Gastrocnemius medialis (tissue), 4 donors: ENCODE data around the gene ARL4D. TPM values are rescaled to one million over a fixed set of nuclear protein-coding genes. Genes with fewer than 3 reads are reported as not detected.

ENCODE experiments used
- ATAC-seq, 2 donors: fragments of 150-250 bp; one replicate each; pipeline ENCODE4 v1.9.1; 2016
- DNase-seq, 2 donors: peaks; one replicate each; pipeline ENCODE4 v3.0.0-alpha.2; 2019
- H3K27ac ChIP-seq, 4 donors: fragments of 200-600 bp; sonication (generic); 1 replicate in 1 of 4; 2 replicates in 3 of 4; pipeline ENCODE4 v1.5.1; 2016 to 2018; ENCODE audit warnings: mild to moderate bottlenecking in 2 of 4, moderate library complexity in 1 of 4
- H3K27me3 ChIP-seq, 3 donors: fragments of 200-600 bp; sonication (generic) in 2 of 3; 1 replicate in 1 of 3; 2 replicates in 2 of 3; pipeline versions ENCODE4 v1.5.1 to v1.6.0; 2016 to 2019; ENCODE audit warnings: mild to moderate bottlenecking in 1 of 3, moderate library complexity in 1 of 3
- H3K36me3 ChIP-seq, 2 donors: fragments of 200-600 bp; sonication (generic) in 1 of 2; one replicate each; pipeline ENCODE4 v1.5.1; 2017 to 2018
- H3K4me1 ChIP-seq, 2 donors: fragments of 200-600 bp; sonication (generic) in 1 of 2; one replicate each; pipeline ENCODE4 v1.5.1; 2016 to 2017; ENCODE audit warnings: mild to moderate bottlenecking in 2 of 2
- H3K4me3 ChIP-seq, 4 donors: fragments of 200-600 bp; sonication (generic) in 3 of 4; 1 replicate in 1 of 4; 2 replicates in 3 of 4; pipeline ENCODE4 v1.5.1; 2016 to 2019; ENCODE audit warnings: mild to moderate bottlenecking in 2 of 4
- H3K9me3 ChIP-seq, 3 donors: fragments of 200-600 bp; sonication (generic) in 2 of 3; 1 replicate in 1 of 3; 2 replicates in 2 of 3; pipeline ENCODE4 v1.5.1; 2016 to 2019
- CTCF ChIP-seq, 5 experiments: fragments of 450-650 bp in 3 of 5; fragments of 200-600 bp in 2 of 5; sonication (generic) in 2 of 5; IDR thresholded peaks in 4 of 5; conservative IDR thresholded peaks in 1 of 5; 1 replicate in 4 of 5; 2 replicates in 1 of 5; pipeline ENCODE4 v1.5.1; 2016 to 2019; ENCODE audit warnings: antibody characterized with exemption in 5 of 5, mild to moderate bottlenecking in 3 of 5, moderate library complexity in 3 of 5
- POLR2A ChIP-seq, 2 donors: fragments of 450-650 bp; IDR thresholded peaks; one replicate each; pipeline ENCODE4 v1.6.1; 2017; ENCODE audit warnings: antibody characterized with exemption in 2 of 2, mild to moderate bottlenecking in 2 of 2, moderate library complexity in 2 of 2
- in situ Hi-C, 4 donors: fragments of 200-750 bp; cut with MboI; loops; one replicate each; pipeline versions ENCODE4 v1.15.0 to v1.8.0; 2017; ENCODE audit warnings: low sequenced_read_pairs in 4 of 4
- intact Hi-C: fragments of 100-400 bp; cut with DNase I; formaldehyde crosslinking; loops from one replicate; pipeline ENCODE4 v1.15.1; 2023; ENCODE audit warnings: low total_unique reads
- total RNA-seq, 4 donors: library from RNA; depleted of rRNA; stranded (reverse); fragments of >200 nt; gene quantifications; one replicate each; pipeline versions ENCODE4 v1.1.0 to v1.2.3, GENCODE V29; 2016

Gene ARL4D
- total RNA-seq, 4 donors from 2014 or later, result 0.17 to 2.0 (median 1.3) TPM

DNA sequence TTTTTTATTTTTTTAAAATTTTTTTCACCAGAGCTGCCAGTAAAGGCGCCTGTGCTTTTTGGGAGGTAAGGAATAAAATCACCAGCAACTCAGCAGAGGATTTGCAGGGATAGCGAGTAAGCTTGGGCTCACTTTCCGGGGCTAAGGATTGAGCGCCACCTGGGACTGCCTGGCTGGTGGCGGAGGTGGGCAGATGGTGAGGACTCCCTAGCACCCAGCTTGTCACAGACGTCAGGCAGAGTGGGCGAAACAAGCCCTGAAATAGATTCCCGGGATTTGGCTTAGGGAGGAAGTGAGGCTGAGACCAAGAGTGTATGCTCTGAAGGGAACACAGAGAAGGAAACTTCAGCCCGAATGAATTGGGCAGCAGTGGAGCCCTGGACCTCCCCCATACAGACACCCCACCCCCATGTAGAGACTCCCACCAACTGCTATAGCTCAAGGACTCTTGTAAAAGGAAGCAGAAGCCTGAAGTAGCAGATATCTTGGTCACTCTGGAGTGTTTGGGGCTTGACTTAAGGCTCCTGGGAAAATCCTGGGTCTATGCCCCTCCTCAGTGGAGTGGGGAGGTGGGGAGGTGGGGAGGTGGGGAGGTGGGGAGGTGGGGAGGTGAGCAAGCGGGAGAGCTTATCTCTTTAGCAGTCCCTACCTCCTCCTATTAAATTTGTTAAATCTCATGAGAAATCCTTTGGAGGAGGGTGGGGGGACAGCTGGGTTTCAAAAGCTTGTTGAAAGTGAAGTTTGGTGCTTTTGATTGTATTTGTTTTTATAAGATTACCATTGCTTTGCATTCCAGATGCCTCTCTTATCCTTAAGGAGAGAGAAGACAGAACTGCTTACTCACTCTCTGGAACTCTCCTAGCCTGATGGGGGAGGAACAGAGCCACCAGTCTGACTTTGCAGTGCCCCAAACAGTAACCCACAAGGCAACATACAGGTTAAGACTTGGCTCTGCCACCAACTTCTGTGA is 8.2 kb downstream of the ARL4D start:
- in situ Hi-C loops (no loop called here), intact Hi-C loops (no loop called here)
- no peak for ATAC-seq
- H3K36me3 ChIP-seq, result no peaks in the 10 kb centered on the region
- TF ChIP-seq POLR2A (IDR thresholded peaks at IDR 0.05), result no peak
- TF ChIP-seq CTCF (IDR thresholded peaks at IDR 0.05 in 4 of 5, conservative IDR thresholded peaks at IDR 0.05 in 1 of 5), result no peak
- no peaks in the 10 kb centered on the region for H3K4me1 ChIP-seq
- H3K27me3 ChIP-seq, result no peaks in the 10 kb centered on the region
- no peak overlapping the region for H3K27ac ChIP-seq
- H3K9me3 ChIP-seq, result no peaks in the 10 kb centered on the region
- no peak overlapping the region for H3K4me3 ChIP-seq
- DNase-seq, result no peak

- TF ChIP-seq CTCF (IDR thresholded peaks at IDR 0.05 in 4 of 5, conservative IDR thresholded peaks at IDR 0.05 in 1 of 5), result no peak
- no peak for TF ChIP-seq POLR2A (IDR thresholded peaks at IDR 0.05)
- no peaks in the 10 kb centered on the region for H3K4me1 ChIP-seq
- no peaks in the 10 kb centered on the region for H3K9me3 ChIP-seq
- no peaks in the 10 kb centered on the region for H3K36me3 ChIP-seq
- in situ Hi-C loops, result no loop called here
- no peaks in the 10 kb centered on the region for H3K27me3 ChIP-seq
- intact Hi-C loops, result no loop called here
- no peak for DNase-seq
- H3K27ac ChIP-seq, result no peak overlapping the region
- H3K4me3 ChIP-seq, result no peak overlapping the region
- no peak for ATAC-seq
Measured at GRCh38 chr17:43409131-43409530, 10.3 kb downstream of the ARL4D start.

GRCh38 chr17:43410557-43411368 is 12.0 kb downstream of the ARL4D start:
- Histone ChIP-seq H3K27ac (no peak overlapping the region), H3K9me3 (no peaks in the 10 kb centered on the region), H3K4me3 (no peak overlapping the region), H3K4me1 (no peaks in the 10 kb centered on the region), H3K27me3 (no peaks in the 10 kb centered on the region), H3K36me3 (no peaks in the 10 kb centered on the region)
- ATAC-seq (no peak), DNase-seq (no peak)
- TF ChIP-seq POLR2A (IDR thresholded peaks at IDR 0.05) (no peak), CTCF (IDR thresholded peaks at IDR 0.05 in 4 of 5, conservative IDR thresholded peaks at IDR 0.05 in 1 of 5) (no peak)
- in situ Hi-C loops, result loop anchor here in 1 of 4 donors (10.0 kb wide), 1 partner anchor 64 kb away; no protein-coding TSS in a partner anchor
- intact Hi-C loops, result no loop called here

DNA sequence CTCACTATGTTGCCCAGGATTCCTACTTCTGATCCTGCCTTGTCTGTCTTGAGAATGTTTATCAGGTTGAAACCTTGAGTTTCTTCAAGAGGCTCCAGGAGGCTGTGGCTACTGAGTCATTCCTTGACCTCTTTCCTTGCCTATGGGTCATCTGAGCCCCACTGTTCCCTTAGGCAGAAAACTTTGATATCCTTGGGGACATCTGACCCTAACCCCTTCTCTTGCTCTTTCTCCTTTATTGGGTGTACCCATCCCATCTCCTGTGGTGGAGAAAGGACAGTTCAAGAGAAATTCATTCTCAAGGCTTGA is 12.5 kb downstream of the ARL4D start:
- in situ Hi-C loops, result loop anchor here in 1 of 4 donors (10.0 kb wide), 1 partner anchor 63 kb away; no protein-coding TSS in a partner anchor
- H3K27me3 ChIP-seq, result no peaks in the 10 kb centered on the region
- ATAC-seq, result no peak
- DNase-seq, result no peak
- no peak overlapping the region for H3K4me3 ChIP-seq
- no peak overlapping the region for H3K27ac ChIP-seq
- TF ChIP-seq CTCF (IDR thresholded peaks at IDR 0.05 in 4 of 5, conservative IDR thresholded peaks at IDR 0.05 in 1 of 5) (no peak), POLR2A (IDR thresholded peaks at IDR 0.05) (no peak)
- no peaks in the 10 kb centered on the region for H3K9me3 ChIP-seq
- H3K36me3 ChIP-seq, result no peaks in the 10 kb centered on the region
- intact Hi-C loops, result no loop called here
- H3K4me1 ChIP-seq, result no peaks in the 10 kb centered on the region
